ENCODE results near the gene KRTAP29-1.
"Not testable (repeated sequence)": the region's sequence is repeated elsewhere in the genome, so short reads cannot be mapped to it uniquely, and the experiment has no call there.

Gene KRTAP29-1

GRCh38 chr17:41301204-41301790 lies 1.4 kb downstream of the KRTAP29-1 start:
- no peak for DNase-seq (ENCODE audit: low read depth in 2 of 2)

- DNase-seq (ENCODE audit: low read depth in 2 of 2): no peak
These were observed 4.1 kb downstream of the KRTAP29-1 start for GRCh38 chr17:41298458-41299135.

DNA sequence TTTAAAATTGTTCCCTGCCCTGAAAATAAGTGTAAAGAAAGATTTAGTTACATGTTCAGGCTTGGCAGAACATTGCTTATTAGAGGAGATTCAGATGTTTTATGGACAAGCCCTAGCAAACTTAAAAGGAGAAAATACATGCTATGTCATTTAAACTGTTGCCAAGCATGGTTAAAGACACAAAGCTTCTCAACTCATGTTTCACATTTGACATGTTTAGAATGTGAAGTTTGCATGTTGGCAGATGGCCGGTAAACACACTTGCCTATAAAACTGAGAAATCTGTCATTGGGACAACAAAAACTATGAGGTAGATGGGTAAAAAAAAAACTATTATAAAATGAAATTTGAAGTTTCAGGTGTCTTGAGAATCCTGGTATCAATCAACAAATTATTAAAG lies 5.8 kb downstream of the KRTAP29-1 start:
- DNase-seq (ENCODE audit: low read depth in 2 of 2): no peak

GRCh38 chr17:41294016-41294415 lies 8.6 kb downstream of the KRTAP29-1 start:
- no peak for DNase-seq (ENCODE audit: low read depth in 2 of 2)

DNA sequence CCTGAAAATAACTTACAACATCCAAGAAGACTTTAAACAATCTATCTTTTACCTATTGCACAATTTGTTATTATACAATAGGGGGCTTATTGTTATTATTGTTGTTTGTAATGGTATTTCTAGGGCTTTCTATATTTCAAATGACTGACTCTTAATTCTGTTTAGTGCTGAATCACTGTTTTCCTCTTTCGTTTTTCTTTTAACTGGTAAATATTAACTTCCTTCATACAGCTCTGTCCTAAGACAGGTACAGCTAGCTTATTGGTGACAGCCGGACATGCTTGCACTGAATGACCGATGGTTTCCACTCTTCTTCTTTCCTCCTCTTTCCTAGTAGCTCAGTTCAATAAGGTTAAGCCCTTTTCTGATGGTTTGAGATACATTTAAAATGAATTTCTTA lies 15.6 kb downstream of the KRTAP29-1 start:
- DNase-seq (ENCODE audit: low read depth in 2 of 2): no peak

- DNase-seq (ENCODE audit: low read depth in 2 of 2): no peak
These were observed 18.1 kb downstream of the KRTAP29-1 start for GRCh38 chr17:41284546-41284945.

GRCh38 chr17:41284043-41284442 lies 18.6 kb downstream of the KRTAP29-1 start:
- DNase-seq (ENCODE audit: low read depth in 2 of 2): no peak

GRCh38 chr17:41278176-41278955 lies 24.3 kb downstream of the KRTAP29-1 start:
- DNase-seq (ENCODE audit: low read depth in 2 of 2): no peak

DNA sequence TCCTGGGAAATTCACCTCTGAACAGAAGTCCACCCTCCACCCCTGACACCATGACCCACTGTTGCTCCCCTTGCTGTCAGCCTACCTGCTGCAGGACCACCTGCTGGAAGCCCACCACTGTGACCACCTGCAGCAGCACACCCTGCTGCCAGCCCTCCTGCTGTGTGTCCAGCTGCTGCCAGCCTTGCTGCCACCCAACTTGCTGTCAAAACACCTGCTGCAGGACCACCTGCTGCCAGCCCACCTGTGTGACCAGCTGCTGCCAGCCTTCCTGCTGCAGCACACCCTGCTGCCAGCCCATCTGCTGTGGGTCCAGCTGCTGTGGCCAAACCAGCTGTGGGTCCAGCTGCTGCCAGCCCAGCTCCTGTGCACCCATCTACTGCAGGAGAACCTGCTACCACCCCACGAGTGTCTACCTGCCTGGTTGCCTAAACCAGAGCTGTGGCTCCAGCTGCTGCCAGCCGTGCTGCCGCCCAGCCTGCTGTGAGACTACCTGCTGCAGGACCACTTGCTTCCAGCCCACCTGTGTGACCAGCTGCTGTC lies 26.9 kb downstream of the KRTAP29-1 start, which contains the start of gene KRTAP9-7:
TSS of gene KRTAP9-7 (plus strand) at position 51 of the 543 bp plus-strand sequence. CDS start at position 51, 0 bp downstream.
- DNase-seq (ENCODE audit: low read depth in 2 of 2): not testable (repeated sequence)

GRCh38 chr17:41271858-41272257 lies 30.8 kb downstream of the KRTAP29-1 start:
- no peak for DNase-seq (ENCODE audit: low read depth in 2 of 2)

DNA sequence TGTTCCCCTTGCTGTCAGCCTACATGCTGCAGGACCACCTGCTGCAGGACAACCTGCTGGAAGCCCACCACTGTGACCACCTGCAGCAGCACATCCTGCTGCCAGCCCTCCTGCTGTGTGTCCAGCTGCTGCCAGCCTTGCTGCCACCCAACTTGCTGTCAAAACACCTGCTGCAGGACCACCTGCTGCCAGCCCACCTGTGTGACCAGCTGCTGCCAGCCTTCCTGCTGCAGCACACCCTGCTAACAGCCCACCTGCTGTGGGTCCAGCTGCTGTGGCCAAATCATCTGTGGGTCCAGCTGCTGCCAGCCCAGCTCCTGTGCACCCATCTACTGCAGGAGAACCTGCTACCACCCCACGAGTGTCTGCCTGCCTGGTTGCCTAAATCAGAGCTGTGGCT lies 31.3 kb downstream of the KRTAP29-1 start:
- DNase-seq (ENCODE audit: low read depth in 2 of 2): not testable (repeated sequence)

GRCh38 chr17:41267711-41268110 lies 34.9 kb downstream of the KRTAP29-1 start:
- no peak for DNase-seq (ENCODE audit: low read depth in 2 of 2)

DNA sequence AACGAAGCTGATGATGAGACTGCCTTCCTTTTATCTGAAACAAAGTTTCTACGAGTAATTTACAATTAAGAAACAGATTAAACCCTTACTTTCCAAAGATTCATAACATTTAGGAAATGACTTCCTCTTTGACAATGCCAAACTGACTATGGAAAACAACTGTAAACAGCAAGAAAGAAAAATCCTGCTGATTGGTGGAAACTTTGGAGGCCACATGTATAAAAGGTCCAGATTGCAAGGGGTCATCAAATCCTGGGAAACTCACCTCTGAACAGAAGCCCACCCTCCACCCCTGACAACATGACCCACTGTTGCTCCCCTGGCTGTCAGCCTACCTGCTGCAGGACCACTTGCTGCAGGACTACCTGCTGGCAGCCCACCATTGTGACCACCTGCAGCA lies 37.6 kb downstream of the KRTAP29-1 start, which contains the start of gene KRTAP9-6:
TSS of gene KRTAP9-6 (plus strand) at position 301 of the 400 bp plus-strand sequence. CDS start at position 301, 0 bp downstream.
- DNase-seq (ENCODE audit: low read depth in 2 of 2): no peak

- DNase-seq (ENCODE audit: low read depth in 2 of 2): no peak
These were observed 38.1 kb downstream of the KRTAP29-1 start for GRCh38 chr17:41264599-41264998.

- DNase-seq (ENCODE audit: low read depth in 2 of 2): no peak
These were observed 39.4 kb downstream of the KRTAP29-1 start for GRCh38 chr17:41263212-41263611.

DNA sequence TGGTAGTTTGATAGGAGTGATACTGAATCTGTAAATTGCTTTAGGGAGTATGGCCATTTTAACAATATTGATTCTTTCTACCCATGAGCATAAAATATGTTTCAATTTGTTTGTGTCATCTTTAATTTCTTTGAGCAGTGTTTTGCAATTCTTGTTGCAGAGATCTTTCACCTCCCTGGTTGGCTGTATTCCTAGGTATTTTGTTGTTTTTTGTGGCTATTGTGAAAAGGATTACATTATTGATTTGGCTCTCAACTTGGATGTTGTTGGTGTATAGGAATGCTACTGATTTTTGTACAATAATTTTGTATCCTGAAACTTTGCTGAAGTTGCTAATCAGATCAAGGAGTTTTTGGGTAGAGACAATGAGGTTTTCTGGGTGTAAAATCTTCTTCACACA lies 44.2 kb downstream of the KRTAP29-1 start:
- DNase-seq (ENCODE audit: low read depth in 2 of 2): no peak

GRCh38 chr17:41256291-41256685 lies 46.4 kb downstream of the KRTAP29-1 start:
- DNase-seq (ENCODE audit: low read depth in 2 of 2): no peak

DNA sequence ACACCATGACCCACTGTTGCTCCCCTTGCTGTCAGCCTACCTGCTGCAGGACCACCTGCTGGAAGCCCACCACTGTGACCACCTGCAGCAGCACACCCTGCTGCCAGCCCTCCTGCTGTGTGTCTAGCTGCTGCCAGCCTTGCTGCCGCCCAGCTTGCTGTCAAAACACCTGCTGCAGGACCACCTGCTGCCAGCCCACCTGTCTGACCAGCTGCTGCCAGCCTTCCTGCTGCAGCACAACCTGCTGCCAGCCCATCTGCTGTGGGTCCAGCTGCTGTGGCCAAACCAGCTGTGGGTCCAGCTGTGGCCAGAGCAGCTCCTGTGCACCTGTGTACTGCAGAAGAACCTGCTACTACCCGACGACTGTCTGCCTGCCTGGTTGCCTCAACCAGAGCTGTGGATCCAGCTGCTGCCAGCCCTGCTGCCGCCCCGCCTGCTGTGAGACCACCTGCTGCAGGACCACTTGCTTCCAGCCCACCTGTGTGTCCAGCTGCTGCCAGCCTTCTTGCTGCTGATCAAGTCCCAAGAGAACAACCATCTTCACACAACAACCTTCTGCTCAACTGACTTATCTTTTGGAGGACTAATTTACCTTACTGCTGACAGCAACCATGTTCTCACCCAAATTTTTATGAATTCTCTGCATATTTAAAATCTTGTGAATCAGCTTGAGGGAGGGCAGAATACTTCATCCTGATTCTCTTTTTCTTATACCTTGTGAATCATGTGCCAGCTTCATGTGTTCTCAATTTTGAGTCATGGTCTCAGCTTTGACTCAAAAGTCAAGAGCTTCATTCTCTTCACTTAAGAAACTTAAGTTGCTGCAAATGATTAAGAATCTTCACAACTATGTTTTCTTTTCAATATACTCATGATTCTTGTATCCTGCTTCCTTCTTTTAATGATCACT lies 47.0 kb downstream of the KRTAP29-1 start, which contains the start of gene KRTAP9-9:
TSS of gene KRTAP9-9 (plus strand) at position 4 of the 910 bp plus-strand sequence.
- not testable (repeated sequence) for DNase-seq (ENCODE audit: low read depth in 2 of 2)

DNA sequence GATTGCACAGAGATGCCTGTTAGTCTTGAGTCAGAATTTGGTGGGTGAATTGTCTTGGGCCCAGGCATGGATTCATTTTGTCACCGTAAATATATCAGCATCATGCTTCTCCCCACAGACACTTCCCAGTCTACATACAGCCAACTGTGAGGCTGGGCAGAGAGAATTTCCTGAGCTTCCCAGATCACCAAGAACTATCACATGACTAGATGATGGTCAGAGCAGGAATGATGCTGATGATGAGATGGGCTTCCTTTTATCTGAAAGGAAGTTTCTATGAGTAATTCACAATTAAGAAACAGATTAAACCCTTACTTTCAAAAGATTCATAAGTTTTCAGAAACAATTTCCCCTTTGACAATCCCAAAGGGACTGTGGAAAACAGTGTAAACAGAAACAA lies 47.8 kb downstream of the KRTAP29-1 start:
- DNase-seq (ENCODE audit: low read depth in 2 of 2): no peak

All from stimulated activated CD8-positive, alpha-beta memory T cell treated with anti-CD3 and anti-CD28 coated beads, Interleukin-2, amount 100 ng/mL, for 48 hours (primary cell).